Raji (cell line): ENCODE measurements around the gene LCN15.

Source experiments
- POLR2A ChIP-seq: IDR thresholded peaks from 2 replicates; pipeline ENCODE4 v1.6.1; 2011; ENCODE audit warnings: low read depth, low read length, control low read depth; ENCODE audit not compliant: insufficient read depth

The LCN15 gene

DNA sequence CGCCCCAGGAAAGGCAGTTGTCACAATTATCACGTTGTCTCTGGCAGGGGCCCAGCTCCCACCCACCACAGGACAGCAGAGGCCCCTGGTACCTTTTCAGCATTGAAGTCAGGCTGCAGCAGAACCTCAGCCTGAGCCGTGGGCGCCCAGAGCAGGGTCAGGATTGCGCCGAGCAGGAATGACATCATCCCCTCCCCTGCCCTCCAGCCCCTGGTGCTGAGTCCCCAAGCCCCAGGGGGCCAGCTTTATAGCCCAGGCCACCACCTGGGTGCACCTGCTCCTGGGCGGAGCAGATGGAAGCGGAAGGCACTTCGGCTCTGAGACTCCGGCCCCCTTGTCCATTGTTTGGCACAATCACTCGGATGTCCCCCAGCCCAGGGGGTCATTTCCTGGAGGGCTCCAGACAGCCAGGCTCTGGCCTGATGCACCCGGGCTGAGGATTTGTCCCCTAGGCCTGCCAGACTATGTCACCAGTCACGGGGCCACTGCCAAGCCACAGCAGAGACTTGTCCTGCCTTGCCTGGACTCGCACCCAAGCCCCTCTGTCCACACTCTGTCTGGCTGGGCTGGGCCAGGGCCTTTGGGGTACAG is at the start of gene LCN15:
Gene LCN15 (minus strand): TSS at position 218 of the 591 bp plus-strand sequence. CDS start 30 bp downstream, at position 188.
- no peak for TF ChIP-seq POLR2A

- no peak for TF ChIP-seq POLR2A
These were observed 44.5 kb upstream of the LCN15 start for GRCh38 chr9:136808806-136809158.

- TF ChIP-seq POLR2A: 0 out of 2 replicates have a peak, but pooled peaks have one; percentile 9
These were observed 43.9 kb upstream of the LCN15 start for GRCh38 chr9:136808075-136808805.

- peak; percentile 95 for TF ChIP-seq POLR2A
These were observed 43.2 kb upstream of the LCN15 start, which contains the start of gene RABL6 for GRCh38 chr9:136807281-136808074. RABL6 (plus strand) TSS chr9:136807948; CDS start chr9:136808197, 249 bp downstream.

DNA sequence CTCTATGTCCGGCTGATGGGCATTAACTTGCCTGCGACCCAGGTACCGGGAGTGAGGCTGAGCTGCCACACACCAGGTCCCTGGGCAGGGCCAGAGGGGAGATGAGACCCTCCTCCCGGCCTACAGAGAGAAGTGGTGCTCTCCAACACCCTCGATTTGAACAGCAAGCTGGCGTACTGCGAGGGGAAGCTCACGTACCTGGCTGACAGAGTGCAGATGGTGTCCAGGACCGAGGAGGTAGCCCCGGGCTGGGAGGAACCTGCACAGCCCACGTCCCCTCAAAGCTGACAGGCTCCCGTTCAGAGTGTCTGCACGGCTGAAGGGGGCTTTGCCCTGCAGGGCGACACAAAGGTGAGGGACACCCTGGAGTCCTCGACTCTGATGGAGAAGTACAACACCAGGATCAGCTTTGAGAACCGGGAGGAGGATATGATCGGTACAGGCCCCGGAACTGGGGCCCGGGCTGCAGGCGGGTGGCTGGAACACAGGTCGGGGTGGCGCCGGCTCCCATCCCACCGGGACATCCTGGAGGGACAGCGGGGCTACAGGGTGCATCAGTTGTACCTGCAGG is 42.4 kb upstream of the LCN15 start:
- no peak for TF ChIP-seq POLR2A

DNA sequence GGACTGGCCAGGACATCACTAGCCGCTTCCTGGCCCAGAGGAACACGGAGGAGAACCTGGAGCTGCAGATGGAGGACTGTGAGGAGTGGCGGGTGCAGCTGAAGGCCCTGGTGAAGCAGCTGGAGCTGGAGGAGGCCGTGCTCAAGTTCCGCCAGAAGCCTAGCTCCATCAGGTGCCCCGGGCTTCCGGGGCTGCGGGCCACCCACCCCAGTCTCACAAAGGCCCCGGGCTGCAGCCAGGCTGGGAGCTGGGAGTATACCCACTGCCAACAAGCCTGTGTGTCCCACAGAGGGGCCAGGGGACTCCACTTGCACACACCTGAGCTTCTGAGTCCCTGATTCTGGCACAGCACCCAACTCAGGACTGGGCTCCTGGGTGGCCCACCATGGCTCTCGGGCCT is 41.7 kb upstream of the LCN15 start:
- TF ChIP-seq POLR2A: no peak

- TF ChIP-seq POLR2A: no peak
These were observed 41.0 kb upstream of the LCN15 start for GRCh38 chr9:136805207-136805740.

GRCh38 chr9:136804509-136805206 is 40.3 kb upstream of the LCN15 start:
- TF ChIP-seq POLR2A: no peak

GRCh38 chr9:136803551-136804508 is 39.5 kb upstream of the LCN15 start:
- 0 out of 2 replicates have a peak, but pooled peaks have one; percentile 24 for TF ChIP-seq POLR2A

DNA sequence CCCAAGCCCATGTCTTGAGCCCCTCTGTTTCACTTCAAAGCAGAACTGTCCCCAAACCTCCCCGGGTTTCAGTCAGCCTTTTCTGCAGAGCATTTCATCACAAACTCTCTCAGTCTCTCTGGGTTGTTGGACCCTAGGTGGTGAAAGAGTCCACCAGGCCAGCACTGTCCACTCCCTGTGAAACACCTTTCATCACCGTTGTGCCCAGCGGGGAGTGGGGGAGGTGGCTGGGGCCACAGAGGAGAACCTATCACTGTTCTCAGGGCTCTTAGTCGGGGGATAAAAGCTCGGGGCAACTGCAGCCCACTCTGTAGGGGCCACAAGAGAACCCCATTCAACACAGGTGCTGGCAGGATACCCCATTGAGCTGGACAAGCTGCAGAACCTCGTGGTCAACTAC is 38.0 kb upstream of the LCN15 start:
- TF ChIP-seq POLR2A: 0 out of 2 replicates have a peak, but pooled peaks have one; percentile 21

GRCh38 chr9:136799854-136800657 is 35.7 kb upstream of the LCN15 start:
- TF ChIP-seq POLR2A: peak; percentile 41; the same call in 1 of the 2 replicates

DNA sequence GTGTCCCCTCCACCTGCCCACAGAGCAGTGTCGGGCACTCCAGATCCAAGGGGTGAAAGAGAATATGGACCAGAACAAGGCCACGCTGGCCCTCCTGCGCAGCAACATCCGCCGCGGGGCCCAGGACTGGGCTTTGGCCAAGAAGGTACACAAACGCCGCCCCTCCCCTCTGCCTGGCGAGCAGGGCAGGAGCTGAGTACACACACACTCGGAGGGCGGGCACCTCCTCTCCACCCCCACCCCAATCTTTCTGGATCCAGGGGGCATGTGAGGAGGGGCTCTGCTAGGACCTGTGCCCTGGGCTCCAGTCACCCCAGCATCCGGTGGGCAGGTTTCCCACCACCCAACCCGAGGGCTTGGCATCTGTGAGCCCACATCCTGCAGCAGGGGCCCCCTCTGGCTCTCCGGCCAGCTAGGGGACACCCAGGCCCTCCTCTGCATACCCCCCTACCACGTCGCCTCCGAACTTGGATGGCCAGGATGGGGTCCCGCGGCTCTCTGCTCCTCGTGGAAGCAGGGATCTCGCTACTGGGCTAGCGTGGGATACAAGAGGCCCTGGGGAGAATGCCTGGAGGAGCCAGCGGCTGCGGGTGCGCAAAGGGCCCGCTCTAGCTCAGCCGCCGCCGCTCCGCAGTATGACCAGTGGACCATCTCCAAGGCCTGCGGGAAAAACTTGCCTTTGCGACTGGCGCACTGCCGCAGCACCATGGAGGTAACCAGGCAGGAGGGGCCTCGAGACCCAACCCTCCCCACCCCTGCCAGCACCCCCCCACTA is 34.9 kb upstream of the LCN15 start:
- 0 out of 2 replicates have a peak, but pooled peaks have one; percentile 4 for TF ChIP-seq POLR2A
